Mammary epithelial cell (primary cell): ENCODE measurements around the gene LPCAT3.

Source experiments
- EZH2 ChIP-seq: IDR thresholded peaks from 2 replicates; pipeline ENCODE4 v1.6.1; 2012; ENCODE audit warnings: low read length, inconsistent platforms, borderline replicate concordance
- TF ChIP-seq, protein P1 (sequence below), 2 donors: IDR thresholded peaks in 1 of 2; conservative IDR thresholded peaks in 1 of 2; 2 replicates each; pipeline ENCODE4 v1.5.1; 2011 to 2012; ENCODE audit warnings: inconsistent platforms in 2 of 2, low read length in 2 of 2, mild to moderate bottlenecking in 2 of 2, control low read depth in 1 of 2, low read depth in 1 of 2; ENCODE audit not compliant: insufficient read depth in 1 of 2; ENCODE audit errors: extremely low read depth in 1 of 2

GRCh38 chr12:6963791-6964413 is 54.4 kb downstream of the LPCAT3 start:
- TF ChIP-seq, protein P1, sequence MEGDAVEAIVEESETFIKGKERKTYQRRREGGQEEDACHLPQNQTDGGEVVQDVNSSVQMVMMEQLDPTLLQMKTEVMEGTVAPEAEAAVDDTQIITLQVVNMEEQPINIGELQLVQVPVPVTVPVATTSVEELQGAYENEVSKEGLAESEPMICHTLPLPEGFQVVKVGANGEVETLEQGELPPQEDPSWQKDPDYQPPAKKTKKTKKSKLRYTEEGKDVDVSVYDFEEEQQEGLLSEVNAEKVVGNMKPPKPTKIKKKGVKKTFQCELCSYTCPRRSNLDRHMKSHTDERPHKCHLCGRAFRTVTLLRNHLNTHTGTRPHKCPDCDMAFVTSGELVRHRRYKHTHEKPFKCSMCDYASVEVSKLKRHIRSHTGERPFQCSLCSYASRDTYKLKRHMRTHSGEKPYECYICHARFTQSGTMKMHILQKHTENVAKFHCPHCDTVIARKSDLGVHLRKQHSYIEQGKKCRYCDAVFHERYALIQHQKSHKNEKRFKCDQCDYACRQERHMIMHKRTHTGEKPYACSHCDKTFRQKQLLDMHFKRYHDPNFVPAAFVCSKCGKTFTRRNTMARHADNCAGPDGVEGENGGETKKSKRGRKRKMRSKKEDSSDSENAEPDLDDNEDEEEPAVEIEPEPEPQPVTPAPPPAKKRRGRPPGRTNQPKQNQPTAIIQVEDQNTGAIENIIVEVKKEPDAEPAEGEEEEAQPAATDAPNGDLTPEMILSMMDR (conservative IDR thresholded peaks at IDR 0.05 in 1 of 2, IDR thresholded peaks at IDR 0.05 in 1 of 2; ENCODE audit: extremely low read depth in 1 of 2, insufficient read depth in 1 of 2, low read depth in 1 of 2, low read length in 2 of 2): no peak
- TF ChIP-seq EZH2: no peak
